Gastrocnemius medialis (tissue), 4 donors: ENCODE measurements around the gene SPANXN4.

Experiments
- CTCF ChIP-seq, 5 experiments: fragments of 450-650 bp in 3 of 5; fragments of 200-600 bp in 2 of 5; sonication (generic) in 2 of 5; IDR thresholded peaks in 4 of 5; conservative IDR thresholded peaks in 1 of 5; 1 replicate in 4 of 5; 2 replicates in 1 of 5; pipeline ENCODE4 v1.5.1; 2016 to 2019; ENCODE audit warnings: antibody characterized with exemption in 5 of 5, mild to moderate bottlenecking in 3 of 5, moderate library complexity in 3 of 5
- POLR2A ChIP-seq, 2 donors: fragments of 450-650 bp; IDR thresholded peaks; one replicate each; pipeline ENCODE4 v1.6.1; 2017; ENCODE audit warnings: antibody characterized with exemption in 2 of 2, mild to moderate bottlenecking in 2 of 2, moderate library complexity in 2 of 2

GRCh38 chrX:143047511-143047910 lies 21.8 kb downstream of the SPANXN4 start:
- no peak for TF ChIP-seq CTCF (IDR thresholded peaks at IDR 0.05 in 4 of 5, conservative IDR thresholded peaks at IDR 0.05 in 1 of 5)
- no peak for TF ChIP-seq POLR2A (IDR thresholded peaks at IDR 0.05)
